ENCODE results near the gene FLNC.

FLNC gene

DNA sequence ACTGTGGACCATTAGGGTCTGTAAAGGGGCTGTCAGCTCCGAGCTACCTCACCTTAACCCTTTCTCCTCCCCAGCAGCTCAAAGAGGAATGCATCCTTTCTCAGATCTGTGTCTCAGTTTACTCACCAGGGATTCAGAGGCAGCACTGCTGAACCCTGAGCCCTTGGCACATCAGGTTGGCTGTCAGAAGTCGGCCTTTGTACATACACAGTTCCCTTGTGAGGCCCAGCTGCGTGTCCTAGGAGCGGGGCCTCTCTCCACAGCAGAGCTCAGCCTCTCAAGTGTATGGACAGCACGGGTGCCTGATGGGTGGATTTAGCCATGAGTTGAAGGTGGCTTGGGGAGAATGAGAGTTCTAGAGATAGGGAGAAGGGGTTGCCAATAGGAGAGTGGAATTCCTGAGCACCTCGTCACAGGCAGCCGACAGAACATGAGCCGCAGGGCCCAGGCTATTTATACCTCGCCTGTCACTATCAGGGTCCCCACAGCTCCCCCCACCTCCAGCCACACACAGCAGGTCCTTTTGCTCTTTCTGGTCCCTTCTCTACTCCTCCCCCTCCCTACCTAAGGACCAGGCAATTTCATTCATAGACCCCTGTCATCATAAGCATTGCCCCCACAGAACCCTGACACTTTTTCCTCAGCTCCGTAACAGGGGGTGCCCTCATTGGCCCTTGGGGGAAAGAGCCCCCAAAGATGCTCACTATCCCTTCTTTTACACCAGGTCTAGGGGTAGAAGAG is 2.1 kb upstream of the FLNC start:
- no peak overlapping the region for H3K27ac ChIP-seq
- TF ChIP-seq CTCF (conservative IDR thresholded peaks at IDR 0.05), result no peak

- peak overlapping the region; percentile 57; the same call in 1 of the 2 replicates for H3K27ac ChIP-seq
- TF ChIP-seq CTCF (conservative IDR thresholded peaks at IDR 0.05), result no peak
Measured at GRCh38 chr7:128829391-128830166, 627 bp upstream of the FLNC start.

DNA sequence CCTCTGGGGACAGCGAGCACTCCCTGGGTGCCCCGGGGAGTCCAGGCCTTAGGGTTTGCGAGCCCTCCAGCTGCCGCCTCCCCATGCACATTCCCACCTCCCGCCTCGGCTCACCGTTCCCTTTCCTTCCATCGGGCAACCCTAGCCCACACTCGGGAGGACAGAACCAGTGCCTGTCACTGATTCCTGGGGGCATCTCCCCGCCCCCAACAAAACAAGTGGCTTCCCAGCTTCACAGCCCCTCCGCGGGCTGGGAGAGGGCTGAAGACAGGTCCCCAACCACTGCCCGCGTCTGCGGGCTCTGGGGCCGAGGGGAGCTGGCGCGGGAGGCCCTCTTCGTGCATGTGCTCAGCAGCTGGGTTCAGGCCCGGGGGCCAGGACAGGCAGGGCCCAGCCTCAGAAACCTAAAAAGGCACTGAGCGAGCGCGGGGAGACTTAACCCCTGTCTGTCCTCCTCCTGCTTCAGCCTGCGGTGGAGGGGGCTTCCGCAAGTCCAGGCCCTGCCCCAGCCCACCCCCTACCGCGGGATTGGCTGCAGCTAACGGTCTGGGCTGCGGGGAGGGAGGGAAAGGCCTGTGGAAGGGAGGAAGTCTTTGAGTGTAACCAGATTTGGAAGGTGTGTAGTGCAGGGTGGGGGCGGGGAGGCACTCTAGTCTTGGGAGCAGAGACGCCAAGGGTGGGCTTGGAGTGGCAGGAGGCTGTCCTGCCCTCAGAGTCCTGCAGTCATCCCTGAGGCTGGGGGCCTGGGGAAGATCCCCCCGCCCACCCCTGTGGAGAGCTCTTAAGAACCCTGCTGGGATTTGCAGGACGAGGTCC is 1.2 kb downstream of the FLNC start:
- H3K27ac ChIP-seq, result no peak overlapping the region
- no peak for TF ChIP-seq CTCF (conservative IDR thresholded peaks at IDR 0.05)

GRCh38 chr7:128831994-128832879 is 2.0 kb downstream of the FLNC start:
- no peak for TF ChIP-seq CTCF (conservative IDR thresholded peaks at IDR 0.05)
- H3K27ac ChIP-seq, result no peak overlapping the region

DNA sequence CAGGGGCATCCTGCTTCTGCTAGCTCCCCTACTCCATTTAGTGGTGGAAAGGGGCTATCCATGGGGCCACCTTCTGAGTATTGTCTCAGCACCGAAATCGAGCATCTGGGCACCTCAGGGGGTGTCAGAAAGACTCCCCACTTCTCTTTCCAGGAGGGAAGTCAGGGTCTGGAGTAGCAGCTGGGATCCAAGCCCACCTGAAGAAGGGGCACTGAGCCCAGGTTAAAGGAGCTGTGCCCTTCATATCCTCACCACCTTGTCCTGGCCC is 2.6 kb downstream of the FLNC start:
- no peak overlapping the region for H3K27ac ChIP-seq
- no peak for TF ChIP-seq CTCF (conservative IDR thresholded peaks at IDR 0.05)

DNA sequence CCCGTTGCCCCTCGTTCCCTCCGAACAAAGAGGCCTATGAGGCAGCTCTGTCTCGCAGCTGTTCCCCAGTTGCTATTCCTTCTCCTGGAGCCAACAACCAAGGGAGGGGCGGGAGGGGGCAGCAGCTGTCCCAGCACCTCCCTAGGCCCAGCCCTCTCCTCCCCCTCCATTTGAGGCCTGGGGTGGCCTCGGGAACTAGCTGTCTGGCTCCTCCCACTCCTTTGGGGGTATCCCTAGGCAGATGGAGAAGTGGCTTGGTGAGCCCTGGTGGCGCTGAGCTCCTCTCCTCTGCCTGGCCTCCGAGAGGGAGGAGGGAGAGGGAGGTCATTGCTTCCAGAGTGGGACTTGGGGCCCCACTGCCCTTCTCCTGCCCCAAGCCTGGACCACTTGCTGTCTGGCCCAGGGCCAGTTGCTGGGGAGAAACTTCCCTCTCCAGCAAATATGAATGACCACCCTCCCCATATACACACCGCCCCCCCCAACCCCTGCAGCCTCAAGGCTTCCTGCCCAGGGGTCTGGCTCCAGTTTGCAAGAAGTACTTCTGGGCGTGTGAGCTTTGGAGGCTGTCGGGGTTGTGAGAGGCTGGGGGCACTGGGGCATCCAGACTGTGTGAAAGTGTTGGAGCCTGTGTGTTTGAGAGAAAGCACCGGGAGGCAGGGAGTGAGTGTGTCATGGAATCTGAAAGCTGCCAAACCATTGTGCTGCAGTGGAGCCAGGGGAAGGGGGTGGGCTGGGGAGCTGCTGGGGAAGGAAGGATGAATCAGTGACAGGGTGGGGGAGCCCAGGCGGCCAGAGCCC is 3.1 kb downstream of the FLNC start:
- no peak for TF ChIP-seq CTCF (conservative IDR thresholded peaks at IDR 0.05)
- no peak overlapping the region for H3K27ac ChIP-seq

All from VCaP (cell line).